Measurements from ENCODE around the gene ECE2.

- TF ChIP-seq CTCF (IDR thresholded peaks at IDR 0.05) (no peak), POLR2A (IDR thresholded peaks at IDR 0.05) (no peak)
Measured at GRCh38 chr3:184295771-184296170, 19.9 kb downstream of the ECE2 start.

All from heart left ventricle (tissue), 13 donors.